GM21619 (cell line): ENCODE results near the gene SPOUT1.

Experiments used
- ATAC-seq: cut with Tn5 transposase; IDR thresholded peaks from one replicate; pipeline ENCODE4 v1.9.1; 2021; ENCODE audit not compliant: unreplicated experiment

The SPOUT1 gene

DNA sequence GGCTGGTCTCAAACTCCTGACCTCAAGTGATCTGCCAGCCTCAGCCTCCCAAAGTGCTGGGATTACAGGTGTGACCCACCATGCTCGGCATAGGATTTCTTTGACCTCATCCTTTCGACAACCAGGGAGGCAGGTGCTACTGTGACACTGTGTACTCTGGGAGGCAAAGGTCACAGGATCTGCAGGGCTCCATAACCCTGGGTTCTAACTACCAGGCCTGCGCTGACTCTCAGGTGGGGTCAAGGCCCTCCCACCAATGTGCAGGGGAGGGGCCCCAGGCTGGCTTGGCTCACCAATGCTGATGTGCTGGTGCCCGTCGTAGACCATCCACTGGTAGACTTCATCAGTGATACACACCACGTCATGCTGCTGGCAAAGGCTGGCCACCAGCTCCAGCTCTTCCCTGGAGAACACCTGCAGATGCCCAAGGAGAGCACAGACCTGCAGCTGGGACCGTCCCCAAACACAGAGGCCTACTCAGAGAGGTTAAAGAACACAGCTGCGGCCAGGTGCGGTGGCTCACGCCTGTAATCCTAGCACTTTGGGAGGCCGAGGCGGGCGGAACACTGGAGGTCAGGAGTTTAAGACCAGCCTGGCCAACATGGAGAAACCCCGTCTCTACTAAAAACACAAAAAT is 7.0 kb upstream of the SPOUT1 start:
- ATAC-seq: no peak

- ATAC-seq: no peak
These were observed 5.9 kb upstream of the SPOUT1 start for GRCh38 chr9:128835246-128836210.

GRCh38 chr9:128833696-128834095 is 4.1 kb upstream of the SPOUT1 start:
- no peak for ATAC-seq

- no peak for ATAC-seq
These were observed 708 bp downstream of the SPOUT1 start for GRCh38 chr9:128828719-128829452.

DNA sequence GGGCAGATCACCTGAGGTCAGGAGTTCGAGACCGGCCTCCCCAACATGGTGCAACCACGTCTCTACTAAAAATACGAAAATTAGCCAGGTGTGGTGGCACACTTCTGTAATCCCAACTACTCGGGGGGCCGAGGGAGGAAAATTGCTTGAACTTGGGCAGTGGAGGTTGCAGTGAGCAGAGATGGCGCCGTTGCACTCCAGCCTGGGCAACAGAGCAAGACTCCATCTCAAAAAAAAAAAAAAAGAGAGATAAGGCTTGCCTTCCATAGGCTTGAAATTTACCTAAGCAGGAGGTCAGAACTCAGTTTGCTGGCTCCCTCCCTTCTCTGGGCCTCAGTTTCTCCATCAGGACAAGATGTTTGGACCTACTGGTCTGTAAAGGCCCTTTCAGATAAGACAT is 1.3 kb downstream of the SPOUT1 start:
- ATAC-seq: no peak

GRCh38 chr9:128825923-128826700 is 3.5 kb downstream of the SPOUT1 start:
- ATAC-seq: no peak

- ATAC-seq: no peak
These were observed 4.7 kb downstream of the SPOUT1 start for GRCh38 chr9:128824911-128825310.

DNA sequence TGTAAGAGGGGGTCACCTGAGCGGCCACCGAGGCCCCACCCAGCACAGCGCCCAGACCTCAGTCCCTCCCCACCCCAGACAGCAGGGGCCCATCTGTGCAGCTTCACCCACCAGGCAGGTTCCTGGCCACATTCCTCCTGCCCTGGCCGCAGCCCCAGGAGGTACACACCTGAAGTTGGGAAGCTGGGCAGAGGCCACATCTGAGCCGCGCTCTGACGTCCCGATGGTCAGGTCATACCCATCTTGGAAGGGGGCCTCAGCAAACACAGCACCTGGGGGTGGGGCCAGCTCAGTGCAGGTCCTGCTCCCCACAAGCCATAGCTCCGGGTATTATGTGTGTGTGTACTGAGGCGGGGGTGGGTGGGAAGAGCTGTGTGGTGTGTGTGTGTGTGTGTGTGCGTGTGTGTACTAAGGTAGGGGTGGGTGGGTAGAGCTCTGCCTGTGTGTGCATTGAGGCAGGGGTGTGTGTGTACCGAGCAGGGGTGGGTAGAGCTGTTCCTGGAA is 5.6 kb downstream of the SPOUT1 start:
- no peak for ATAC-seq

DNA sequence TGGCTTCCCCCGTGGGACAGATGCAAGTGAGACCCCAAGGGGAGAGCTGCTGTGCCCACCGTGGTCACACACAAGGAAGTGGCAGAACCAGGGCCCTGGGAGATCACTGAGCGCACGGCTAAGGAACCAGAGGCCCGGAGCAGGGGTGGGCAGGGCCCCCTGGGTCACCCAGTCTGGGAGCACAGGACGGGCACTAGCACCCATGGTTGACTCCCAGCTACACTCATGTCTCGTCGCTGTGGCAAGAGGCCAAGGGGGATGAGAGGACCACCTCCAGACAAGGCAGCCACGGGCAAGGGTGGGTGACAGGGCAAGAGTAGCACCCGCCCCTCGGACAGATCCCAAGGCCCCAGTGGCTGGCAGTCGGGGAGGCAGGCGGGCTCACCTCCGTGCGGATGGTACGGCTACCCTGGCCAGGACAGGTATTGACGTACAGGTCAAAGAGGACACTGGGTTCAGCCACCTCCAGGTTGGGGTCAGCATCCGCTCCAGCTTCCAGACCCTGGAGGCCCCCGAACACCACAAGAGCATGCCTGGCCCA is 6.2 kb downstream of the SPOUT1 start:
- ATAC-seq: no peak

GRCh38 chr9:128822407-128823042 is 7.1 kb downstream of the SPOUT1 start:
- no peak for ATAC-seq

DNA sequence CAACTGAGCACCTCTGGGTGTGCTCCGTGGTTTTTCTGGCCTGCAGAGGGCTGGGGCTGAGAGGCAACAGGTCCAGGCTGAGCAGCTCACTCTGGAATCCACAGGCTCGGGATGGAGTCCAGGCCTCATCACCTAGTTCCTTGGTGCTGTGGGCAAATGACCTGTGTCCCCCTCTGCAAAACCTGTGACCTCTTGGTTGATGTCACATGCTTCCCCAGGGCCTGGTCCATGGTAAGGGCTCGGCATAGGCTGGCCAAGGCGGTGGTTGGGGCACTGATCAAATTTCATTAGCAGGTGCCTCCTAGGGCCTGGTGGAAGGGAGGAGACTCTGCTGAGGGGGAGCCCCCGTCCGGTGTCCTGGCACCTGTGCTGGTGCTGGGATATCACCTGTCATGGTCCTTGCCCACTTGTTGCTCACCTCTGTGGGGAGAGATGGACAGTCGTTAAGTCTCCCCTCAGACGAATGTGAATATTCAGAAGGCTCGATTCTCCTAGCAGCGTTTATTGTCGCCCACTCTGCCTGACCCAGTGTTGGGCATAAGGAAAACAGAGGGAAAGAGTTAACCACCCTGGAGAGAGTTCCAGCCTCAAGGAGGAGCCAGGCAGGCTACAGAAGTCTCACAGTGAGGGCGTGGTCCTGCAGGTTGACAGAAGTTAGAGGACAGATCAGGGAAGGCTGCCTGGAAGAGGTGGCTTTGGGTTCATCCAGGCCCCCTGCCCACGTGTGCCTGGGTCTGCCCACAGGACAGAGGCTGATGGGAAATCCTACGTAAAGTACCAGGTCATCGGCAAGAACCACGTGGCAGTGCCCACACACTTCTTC is 7.8 kb downstream of the SPOUT1 start:
- no peak for ATAC-seq

DNA sequence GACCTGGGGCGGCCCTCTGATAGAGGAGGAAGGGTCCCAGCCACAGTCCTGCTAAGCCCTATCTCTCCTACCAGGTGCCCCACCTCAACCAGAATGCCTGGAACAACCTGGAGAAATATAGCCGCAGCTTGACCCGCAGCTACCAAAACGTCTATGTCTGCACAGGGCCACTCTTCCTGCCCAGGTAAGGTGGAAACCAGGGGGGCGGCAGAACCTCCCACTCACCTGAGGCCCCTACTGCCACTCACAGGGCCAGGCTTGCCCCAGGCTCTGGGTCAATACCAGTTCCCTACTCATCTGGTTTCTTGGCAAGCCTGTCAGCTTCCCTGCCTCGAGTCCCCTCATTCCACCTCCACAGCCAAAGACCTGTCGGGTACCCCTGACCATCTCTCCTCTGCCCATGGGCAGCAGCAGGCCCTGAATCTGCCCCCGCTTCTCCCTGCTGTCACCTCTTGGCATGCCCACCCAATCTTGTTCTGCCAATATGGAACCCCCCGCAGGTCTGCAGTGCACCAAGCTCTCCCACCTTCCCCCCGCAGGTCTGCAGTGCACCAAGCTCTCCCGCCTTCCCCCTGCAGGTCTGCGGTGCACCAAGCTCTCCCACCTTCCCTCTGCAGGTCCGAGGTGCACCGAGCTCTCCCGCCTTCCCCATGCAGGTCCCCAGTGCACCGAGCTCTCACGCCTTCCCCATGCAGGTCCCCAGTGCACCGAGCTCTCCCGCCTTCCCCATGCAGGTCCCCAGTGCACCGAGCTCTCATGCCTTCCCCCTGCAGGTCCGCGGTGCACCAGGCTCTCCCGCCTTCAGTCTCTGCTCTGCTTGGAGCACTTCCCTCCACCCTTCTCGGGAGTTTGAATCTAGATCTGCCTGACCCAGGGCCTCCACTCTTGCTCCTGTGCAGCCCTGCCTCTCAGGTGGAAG is 8.7 kb downstream of the SPOUT1 start:
- no peak for ATAC-seq

DNA sequence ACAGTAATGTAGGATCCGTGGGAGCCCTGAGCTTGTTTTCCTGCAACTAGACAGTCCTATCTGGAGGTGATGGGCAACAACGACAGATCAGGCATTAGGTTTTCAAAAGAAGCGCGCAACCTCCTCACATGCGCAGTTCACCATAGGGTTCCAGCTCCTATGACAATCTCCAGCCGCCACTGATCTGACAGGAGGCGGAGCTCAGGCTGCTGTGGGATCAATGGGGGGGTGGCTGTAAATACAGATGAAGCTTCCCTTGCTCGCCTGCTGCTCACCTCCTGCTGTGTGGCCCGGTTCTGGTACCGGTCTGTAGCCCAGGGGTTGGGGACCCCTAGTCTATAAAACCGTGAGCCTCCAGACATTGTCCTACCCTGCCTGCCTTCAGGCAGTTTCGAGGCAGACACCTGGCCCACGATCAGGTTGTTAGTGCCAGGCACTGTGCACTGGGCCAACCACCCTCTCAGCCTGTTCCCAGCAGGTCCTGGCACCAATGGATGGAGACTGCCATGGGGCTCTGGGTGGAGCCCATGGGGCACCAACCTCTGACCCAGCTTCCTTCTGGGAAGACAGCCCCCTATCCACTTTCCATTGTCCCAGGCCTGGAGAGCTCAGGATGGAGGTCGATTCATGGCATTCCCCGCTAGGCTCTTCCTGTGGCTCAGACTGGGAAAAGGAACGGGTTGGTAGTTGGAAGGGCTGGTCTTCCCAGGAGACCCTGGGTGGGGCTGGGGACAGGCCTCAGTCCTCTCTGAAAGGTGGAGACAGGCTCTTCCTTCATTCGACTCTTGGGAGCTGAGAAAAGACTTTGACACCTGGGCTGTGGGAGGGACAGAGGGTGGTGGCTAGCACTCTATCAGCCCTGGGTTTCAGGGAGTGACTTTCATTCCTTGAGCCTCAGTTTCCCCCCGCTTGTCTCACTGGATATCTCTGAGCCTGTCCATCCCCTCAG is 9.6 kb downstream of the SPOUT1 start:
- ATAC-seq: no peak

DNA sequence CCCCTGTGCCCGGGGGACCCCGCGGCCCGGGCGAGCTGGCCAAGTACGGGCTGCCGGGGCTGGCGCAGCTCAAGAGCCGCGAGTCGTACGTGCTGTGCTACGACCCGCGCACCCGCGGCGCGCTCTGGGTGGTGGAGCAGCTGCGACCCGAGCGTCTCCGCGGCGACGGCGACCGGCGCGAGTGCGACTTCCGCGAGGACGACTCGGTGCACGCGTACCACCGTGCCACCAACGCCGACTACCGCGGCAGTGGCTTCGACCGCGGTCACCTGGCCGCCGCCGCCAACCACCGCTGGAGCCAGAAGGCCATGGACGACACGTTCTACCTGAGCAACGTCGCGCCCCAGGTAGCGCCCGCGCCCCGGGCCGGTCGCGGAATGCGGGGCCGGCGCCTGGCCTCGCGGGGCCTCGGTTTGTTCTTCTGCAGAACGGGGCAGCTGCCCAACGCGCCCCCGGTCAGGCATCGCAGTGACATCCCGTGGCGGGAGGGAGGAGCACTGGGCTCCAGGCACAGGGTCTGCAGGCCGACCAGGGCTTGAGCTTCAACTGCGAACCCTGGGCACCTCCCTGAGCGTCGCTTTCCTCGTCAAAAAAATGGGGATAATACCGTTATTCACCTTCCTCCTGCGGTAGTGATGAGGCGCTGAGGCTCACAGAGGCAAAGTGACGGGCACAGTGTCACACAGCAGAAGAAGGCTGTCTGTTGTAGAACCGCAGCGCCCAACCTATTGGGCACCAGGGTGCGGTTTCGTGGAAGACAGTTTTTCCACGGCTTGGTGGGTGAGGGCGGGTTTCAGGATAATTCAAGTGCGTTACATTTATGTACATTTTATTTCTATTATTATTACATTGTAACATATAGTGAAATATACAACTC is 10.5 kb downstream of the SPOUT1 start:
- peak; percentile 28 for ATAC-seq

DNA sequence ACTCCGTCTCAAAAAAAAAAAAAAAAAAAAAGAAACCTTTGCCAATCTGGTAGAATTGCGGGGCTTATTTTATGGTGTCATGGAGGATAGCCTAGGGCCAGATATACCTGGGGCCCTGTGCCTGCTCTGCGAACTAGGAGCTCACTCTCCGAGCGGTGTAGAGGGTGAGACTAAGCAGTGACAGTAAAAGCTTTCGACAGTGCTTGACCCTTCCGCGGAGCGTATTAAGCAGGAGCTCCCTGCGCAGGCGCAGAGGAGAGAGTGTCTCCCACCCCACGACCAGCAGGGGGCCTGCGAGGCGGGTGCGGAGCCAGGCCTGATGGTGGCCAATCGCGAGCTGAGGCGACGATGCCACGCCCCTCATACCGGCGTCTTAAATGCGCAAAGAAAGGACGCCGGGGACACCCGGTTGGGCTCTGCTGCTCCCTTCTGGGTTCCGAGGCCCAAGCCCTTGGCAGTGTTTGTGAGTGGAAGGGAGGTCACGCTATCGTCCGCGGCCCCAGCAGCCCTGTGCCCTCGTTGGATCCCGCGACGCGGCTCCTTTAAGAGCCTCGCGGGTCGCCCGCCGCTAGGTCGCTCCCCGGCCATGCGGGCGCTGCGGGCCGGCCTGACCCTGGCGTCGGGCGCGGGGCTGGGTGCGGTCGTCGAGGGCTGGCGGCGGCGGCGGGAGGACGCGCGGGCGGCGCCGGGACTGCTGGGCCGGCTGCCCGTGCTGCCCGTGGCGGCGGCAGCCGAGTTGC is 11.3 kb downstream of the SPOUT1 start, which contains the start of gene ENDOG:
Gene ENDOG, plus strand, starts transcription at position 402 of the 740 bp plus-strand sequence. Its CDS starts 185 bp downstream, at position 587.
- ATAC-seq: peak; percentile 86
